Ectodermal cell (in vitro differentiated cells): ENCODE data around the gene KLHDC1.
"Not testable (repeated sequence)": the region's sequence is repeated elsewhere in the genome, so short reads cannot be mapped to it uniquely, and the experiment has no call there.

Experiments used
- H3K27ac ChIP-seq: 2 replicates; pipeline ENCODE4 v1.7.0; 2013; ENCODE audit warnings: mild to moderate bottlenecking, low read depth, low read length; ENCODE audit not compliant: insufficient read depth, poor library complexity, severe bottlenecking
- H3K27me3 ChIP-seq: 2 replicates; pipeline ENCODE4 v1.7.0; 2013; ENCODE audit warnings: mild to moderate bottlenecking, low read length; ENCODE audit not compliant: insufficient read depth, control insufficient read depth, poor library complexity, severe bottlenecking
- H3K36me3 ChIP-seq: one replicate; pipeline ENCODE4 v1.7.0; 2013; ENCODE audit warnings: low read length; ENCODE audit not compliant: control insufficient read depth, insufficient read depth
- H3K4me1 ChIP-seq: one replicate; pipeline ENCODE4 v1.7.0; 2013; ENCODE audit warnings: low read length; ENCODE audit not compliant: control insufficient read depth, insufficient read depth
- H3K4me3 ChIP-seq: 2 replicates; pipeline ENCODE4 v1.7.0; 2013; ENCODE audit warnings: low read depth, low read length, control low read depth; ENCODE audit not compliant: insufficient read depth
- H3K9me3 ChIP-seq: 2 replicates; pipeline ENCODE4 v1.7.0; 2013; ENCODE audit warnings: mild to moderate bottlenecking, low read length, moderate library complexity; ENCODE audit not compliant: control insufficient read depth
- WGBS, 2 experiments: methylation state at CpG; one replicate each; pipeline ENCODE4 v1.1.7; 2013; ENCODE audit warnings: missing lambda C conversion rate in 2 of 2; 5-methylcytosine and 5-hydroxymethylcytosine counted together

Gene KLHDC1

DNA sequence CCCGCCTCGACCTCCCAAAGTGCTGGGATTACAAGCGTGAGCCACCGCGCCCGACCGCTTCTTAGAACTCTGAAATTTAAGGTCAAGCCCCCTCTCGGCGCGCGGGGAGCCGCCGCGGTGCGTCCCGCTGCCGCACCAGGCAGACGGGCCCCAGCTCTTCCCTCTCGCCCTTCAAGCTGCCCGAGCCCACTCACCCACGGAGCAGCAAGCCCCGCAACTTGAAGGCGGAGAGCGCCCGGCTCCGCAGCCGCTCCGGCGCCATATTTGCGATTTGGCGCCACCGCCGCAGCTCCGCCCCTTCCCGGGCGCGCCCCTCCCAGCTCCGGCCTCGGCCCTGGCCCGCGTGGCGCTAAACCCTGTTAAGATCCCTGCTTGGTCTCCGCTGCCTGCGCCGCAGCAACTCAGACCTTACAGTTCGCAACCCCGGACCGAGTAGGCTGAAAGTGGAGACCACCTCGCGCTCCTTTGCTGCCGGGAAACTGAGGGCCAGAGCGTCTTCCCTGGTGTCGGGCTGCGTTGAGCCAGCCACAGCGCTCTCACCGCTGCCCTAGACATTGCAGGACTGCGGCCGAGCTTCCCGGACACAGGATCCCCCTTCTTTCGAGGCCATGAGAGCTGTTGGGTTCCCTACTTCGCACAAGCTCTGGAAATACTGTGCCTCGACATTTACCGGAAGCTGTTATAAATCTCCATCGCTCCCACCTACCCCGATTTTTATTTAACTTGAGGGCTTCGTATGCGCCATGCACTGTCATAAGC, 4.8 kb upstream of the KLHDC1 start, which contains the start of gene POLE2:
Gene POLE2, minus strand, starts transcription at position 273 of the 759 bp plus-strand sequence. Its CDS starts 11 bp downstream, at position 262.
- peak within 1 kb of the TSS; percentile 60 for H3K4me3 ChIP-seq
- peaks cover 20% of the 10 kb centered on the region for H3K27me3 ChIP-seq
- no peaks in the 10 kb centered on the region for H3K9me3 ChIP-seq
- peak within 1 kb of the TSS; percentile 81 for H3K27ac ChIP-seq
- H3K4me1 ChIP-seq: no peaks in the 10 kb centered on the region
- 7 to 8% methylated on average over 67 of the region's 67 CpGs for WGBS, 2 experiments
- H3K36me3 ChIP-seq: peaks cover 4% of the 10 kb centered on the region

DNA sequence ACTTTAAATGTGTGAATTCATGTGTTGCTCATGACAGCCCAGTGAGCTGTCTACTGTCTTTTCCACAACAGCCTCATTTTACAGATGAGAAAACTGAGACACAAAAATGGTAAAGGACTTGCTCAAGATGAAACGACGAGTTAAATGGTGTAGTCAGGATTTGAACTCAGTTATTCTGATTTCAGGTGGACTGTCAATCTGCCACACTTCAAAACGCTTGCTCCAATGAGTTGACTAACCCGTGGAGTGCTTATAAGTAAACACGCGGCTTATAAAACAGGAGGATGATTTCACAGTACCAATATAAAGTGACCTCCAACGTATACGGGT, 4.3 kb upstream of the KLHDC1 start:
- Histone ChIP-seq H3K9me3 (no peaks in the 10 kb centered on the region), H3K36me3 (no peaks in the 10 kb centered on the region), H3K27ac (no peak overlapping the region), H3K4me3 (no peak overlapping the region), H3K27me3 (peaks cover 20% of the 10 kb centered on the region), H3K4me1 (no peaks in the 10 kb centered on the region)
- 95 to 96% methylated on average over 8 of the region's 8 CpGs for WGBS, 2 experiments

DNA sequence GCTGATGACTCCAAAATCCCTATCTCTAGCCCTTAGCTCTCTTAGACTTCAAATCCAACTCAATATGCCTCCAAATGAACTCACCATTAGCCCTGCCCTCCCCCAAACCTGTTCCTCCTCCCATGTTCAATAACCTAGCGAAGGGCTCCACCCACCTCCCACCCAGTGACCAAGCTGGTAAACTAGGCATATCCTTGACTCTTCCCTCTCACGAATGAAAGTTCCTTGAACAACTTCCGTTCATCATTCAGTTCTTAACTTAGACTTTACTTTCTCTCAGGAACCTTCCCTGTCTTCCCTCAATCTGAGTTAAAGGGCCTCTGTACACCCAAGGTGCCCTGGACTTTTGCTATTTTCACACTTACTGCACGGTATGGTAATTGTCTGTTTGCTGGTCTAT, 1.9 kb upstream of the KLHDC1 start:
- Histone ChIP-seq H3K27ac (no peak overlapping the region), H3K27me3 (peaks cover 26% of the 10 kb centered on the region), H3K9me3 (no peaks in the 10 kb centered on the region), H3K4me1 (no peaks in the 10 kb centered on the region), H3K4me3 (no peak overlapping the region), H3K36me3 (no peaks in the 10 kb centered on the region)
- WGBS, 2 experiments: 72 to 74% methylated on average over 3 to 4 of the region's 4 CpGs

DNA sequence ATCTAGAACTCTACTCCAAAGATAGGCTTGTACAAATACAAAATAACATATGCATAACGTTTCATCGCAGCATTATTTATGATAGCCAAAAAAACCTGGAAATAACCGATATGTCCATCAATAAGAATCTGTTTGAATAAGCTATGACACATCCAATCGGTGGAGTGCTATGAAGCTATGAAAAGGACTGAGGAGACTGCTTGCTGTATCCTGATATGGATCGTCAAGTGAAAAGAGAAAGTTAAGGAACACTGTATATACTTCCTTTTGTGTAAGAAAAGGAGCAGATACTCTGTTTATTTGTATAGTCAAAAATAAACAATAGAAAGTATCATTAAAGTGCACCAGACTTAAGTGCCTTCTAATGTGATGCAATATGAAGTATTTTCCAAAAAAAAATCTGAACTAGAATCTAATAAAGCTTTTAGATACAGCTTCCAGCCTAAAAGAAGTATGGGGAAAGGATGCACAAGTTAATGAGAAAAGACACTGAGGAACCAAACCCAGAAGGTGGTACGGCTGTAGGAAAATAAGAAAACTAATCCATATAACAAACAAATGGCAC, 645 bp upstream of the KLHDC1 start:
- Histone ChIP-seq H3K9me3 (no peaks in the 10 kb centered on the region), H3K36me3 (no peaks in the 10 kb centered on the region), H3K27ac (peak overlapping the region; percentile 21), H3K4me1 (no peaks in the 10 kb centered on the region), H3K4me3 (peak overlapping the region; percentile 67), H3K27me3 (peaks cover 26% of the 10 kb centered on the region)
- 79% methylated on average over 5 to 6 of the region's 6 CpGs for WGBS, 2 experiments

DNA sequence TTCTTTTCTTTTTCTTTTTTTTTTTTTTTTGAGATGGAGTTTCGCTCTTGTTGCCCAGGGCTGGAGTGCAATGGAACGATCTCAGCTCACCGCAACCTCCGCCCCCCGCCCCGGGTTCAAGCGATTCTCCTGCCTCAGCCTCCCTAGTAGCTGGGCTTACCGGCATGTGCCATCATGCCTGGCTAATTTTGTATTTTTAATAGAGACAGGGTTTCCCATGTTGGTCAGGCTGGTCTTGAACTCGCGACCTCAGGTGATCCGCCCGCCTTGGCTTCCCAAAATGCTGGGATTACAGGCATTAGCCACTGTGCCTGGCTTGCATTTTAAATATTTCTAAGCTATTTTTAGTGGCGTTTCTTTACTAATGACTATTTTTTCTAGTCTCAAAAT, 810 bp downstream of the KLHDC1 start:
- not testable (repeated sequence) for H3K4me1 ChIP-seq, H3K9me3 ChIP-seq, H3K36me3 ChIP-seq, H3K27ac ChIP-seq
- Histone ChIP-seq H3K4me3 (peak overlapping the region; percentile 67), H3K27me3 (peaks cover 26% of the 10 kb centered on the region)
- WGBS, 2 experiments: 45 to 49% methylated on average over 13 of the region's 13 CpGs

DNA sequence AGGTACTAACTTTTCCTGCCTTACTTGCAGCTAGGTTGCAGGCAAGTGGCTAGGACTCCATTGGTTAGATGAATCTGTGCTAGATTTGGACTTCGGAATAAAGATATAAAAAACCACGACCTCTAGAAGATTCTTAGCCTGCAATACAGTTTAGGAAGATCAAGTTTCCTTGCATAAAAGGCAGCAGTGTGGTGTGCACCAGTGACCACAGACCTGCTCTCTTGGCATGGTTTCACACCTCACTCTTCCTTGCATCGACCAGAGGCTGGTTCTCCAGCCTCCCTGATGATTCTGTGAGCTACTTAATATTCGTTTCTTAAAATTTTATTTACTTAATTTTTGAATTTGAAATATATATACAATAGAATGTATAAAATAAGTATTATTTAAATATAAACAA, 9.8 kb downstream of the KLHDC1 start:
- 90 to 95% methylated on average over 3 of the region's 4 CpGs for WGBS, 2 experiments
- Histone ChIP-seq H3K9me3 (no peaks in the 10 kb centered on the region), H3K4me1 (no peaks in the 10 kb centered on the region), H3K27ac (no peak overlapping the region), H3K4me3 (no peak overlapping the region), H3K36me3 (no peaks in the 10 kb centered on the region), H3K27me3 (no peaks in the 10 kb centered on the region)

DNA sequence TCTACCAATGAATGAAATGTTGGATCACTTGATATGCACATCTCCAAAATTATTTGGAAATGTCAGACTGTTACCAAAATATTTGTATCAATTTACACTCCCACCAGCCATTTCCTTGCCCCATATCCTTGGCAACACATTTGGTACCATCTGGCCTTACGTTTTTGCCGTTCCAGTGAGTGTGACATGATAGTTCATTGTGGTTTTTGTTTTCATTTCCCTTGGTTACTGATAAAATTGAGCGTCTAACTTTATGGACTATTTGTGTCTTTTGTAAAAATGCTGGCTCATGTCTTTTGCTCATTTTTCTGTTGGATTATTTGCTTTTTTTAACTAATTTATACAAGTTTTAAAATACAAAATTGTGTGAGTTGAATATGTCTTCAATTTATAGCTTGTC, 11.0 kb downstream of the KLHDC1 start:
- WGBS, 2 experiments: 89 to 100% methylated on average over 3 of the region's 3 CpGs
- no peaks in the 10 kb centered on the region for H3K4me1 ChIP-seq

DNA sequence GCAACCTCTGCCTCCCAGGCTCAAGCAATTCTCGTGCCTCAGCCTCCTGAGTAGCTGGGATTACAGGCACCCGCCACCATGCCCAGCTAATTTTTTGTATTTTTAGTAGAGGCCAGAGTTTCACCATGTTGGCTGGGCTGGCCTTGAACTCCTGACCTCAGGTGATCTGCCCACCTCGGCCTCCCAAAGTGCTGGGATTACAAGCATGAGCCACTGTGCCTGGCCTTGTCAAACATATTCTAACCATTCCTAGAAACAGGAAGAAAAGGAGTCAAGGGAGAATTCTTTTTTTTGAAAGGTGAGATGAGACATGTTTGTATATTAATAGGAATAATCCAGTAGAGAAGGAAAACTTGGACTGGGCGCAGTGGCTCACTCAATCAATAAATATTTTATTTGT, 11.6 kb downstream of the KLHDC1 start:
- not testable (repeated sequence) for H3K36me3 ChIP-seq, H3K4me1 ChIP-seq, H3K27me3 ChIP-seq, H3K4me3 ChIP-seq, H3K27ac ChIP-seq, H3K9me3 ChIP-seq
- WGBS, 2 experiments: 90 to 91% methylated on average over 3 to 4 of the region's 4 CpGs

More for the DNA sequence above, 11.0 kb downstream of the KLHDC1 start:
- no peaks in the 10 kb centered on the region for H3K36me3 ChIP-seq
- H3K27me3 ChIP-seq: no peaks in the 10 kb centered on the region
- H3K9me3 ChIP-seq: no peaks in the 10 kb centered on the region
- no peak overlapping the region for H3K4me3 ChIP-seq
- no peak overlapping the region for H3K27ac ChIP-seq

DNA sequence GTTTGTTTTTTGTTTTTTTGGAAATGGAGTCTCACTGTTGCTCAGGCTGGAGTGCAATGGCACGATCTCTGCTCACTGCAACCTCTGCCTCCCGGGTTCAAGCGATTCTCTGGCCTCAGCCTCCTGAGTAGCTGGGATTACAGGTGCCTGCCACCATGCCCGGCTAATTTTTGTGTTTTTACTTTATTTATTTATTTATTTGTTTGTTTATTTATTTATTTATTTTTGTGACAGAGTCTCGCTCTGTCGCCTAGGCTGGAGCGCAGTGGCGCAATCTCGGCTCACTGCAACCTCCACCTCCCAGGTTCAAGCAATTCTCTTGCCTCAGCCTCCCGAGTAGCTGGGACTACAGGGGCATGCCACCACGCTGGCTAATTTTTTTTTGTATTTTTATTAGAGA, 18.1 kb downstream of the KLHDC1 start:
- H3K27ac ChIP-seq, H3K4me3 ChIP-seq, H3K27me3 ChIP-seq, H3K4me1 ChIP-seq, H3K9me3 ChIP-seq, H3K36me3 ChIP-seq: not testable (repeated sequence)
- 91 to 97% methylated on average over 10 to 11 of the region's 11 CpGs for WGBS, 2 experiments

DNA sequence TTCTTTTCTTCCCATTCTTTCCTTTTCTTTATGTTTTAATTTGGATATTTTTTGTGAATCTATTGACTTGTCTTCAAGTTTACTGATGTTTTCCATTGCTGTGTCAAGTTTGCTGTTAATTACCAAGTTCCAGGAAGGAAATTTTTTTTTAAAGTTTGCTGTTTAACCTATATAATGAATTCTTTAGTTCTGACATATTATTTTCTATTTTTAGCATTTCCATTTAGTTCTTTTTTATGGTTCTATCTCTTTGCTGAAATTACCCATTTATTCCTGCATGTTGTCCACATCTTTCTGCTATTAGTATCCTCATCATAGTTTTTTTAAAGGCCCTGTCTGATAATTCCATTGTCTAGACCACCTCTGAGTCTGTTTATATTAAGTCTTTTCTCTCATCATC, 27.8 kb downstream of the KLHDC1 start:
- Histone ChIP-seq H3K36me3 (no peaks in the 10 kb centered on the region), H3K4me1 (no peaks in the 10 kb centered on the region), H3K4me3 (no peak overlapping the region), H3K27me3 (no peaks in the 10 kb centered on the region), H3K27ac (no peak overlapping the region), H3K9me3 (no peaks in the 10 kb centered on the region)
